ENCODE data around the gene PGD. TPM values are rescaled to one million over a fixed set of nuclear protein-coding genes. Genes with fewer than 3 reads are reported as not detected.
"Not testable (repeated sequence)": the region's sequence is repeated elsewhere in the genome, so short reads cannot be mapped to it uniquely, and the experiment has no call there.

Gene PGD
- polyA plus RNA-seq = 100 to 1,000 TPM; 189 to 565 TPM

- Histone ChIP-seq H3K27me3 (ENCODE audit: control insufficient read depth in 1 of 2, insufficient read depth in 2 of 2, low read length in 2 of 2) (no peaks in the 10 kb centered on the region), H3K4me1 (ENCODE audit: control insufficient read depth in 2 of 2, insufficient read depth in 2 of 2, low read length in 1 of 2) (peaks cover 0 to 6% of the 10 kb centered on the region in 2 donors), H3K27ac (ENCODE audit: low read depth in 2 of 2, low read length in 1 of 2) (peak within 1 kb of the TSS; percentile 95 to 98), H3K9me3 (ENCODE audit: control insufficient read depth in 2 of 2, insufficient read depth in 1 of 2, low read depth in 1 of 2, low read length in 1 of 2) (no peaks in the 10 kb centered on the region), H3K4me3 (ENCODE audit: low read depth in 1 of 2, low read length in 2 of 2) (peak within 1 kb of the TSS; percentile 84 to 96), H3K36me3 (ENCODE audit: control insufficient read depth in 2 of 2, insufficient read depth in 2 of 2, low read length in 1 of 2) (peaks cover 0 to 5% of the 10 kb centered on the region in 2 donors)
- 0 to 1% methylated on average over 74 to 76 of the region's 76 CpGs for WGBS, 2 donors
Observed at GRCh38 chr1:10398734-10399443, at the start of gene PGD. TSS of gene PGD (plus strand) at chr1:10399064. CDS start at chr1:10399118, 54 bp downstream.

GRCh38 chr1:10353282-10353681, 45.6 kb upstream of the PGD start:
- H3K27ac ChIP-seq (ENCODE audit: low read depth in 2 of 2, low read length in 1 of 2) = no peak overlapping the region
- H3K4me3 ChIP-seq (ENCODE audit: low read depth in 1 of 2, low read length in 2 of 2) = no peak overlapping the region
- no peaks in the 10 kb centered on the region for H3K4me1 ChIP-seq (ENCODE audit: control insufficient read depth in 2 of 2, insufficient read depth in 2 of 2, low read length in 1 of 2)
- H3K27me3 ChIP-seq (ENCODE audit: control insufficient read depth in 1 of 2, insufficient read depth in 2 of 2, low read length in 2 of 2) = no peaks in the 10 kb centered on the region
- H3K9me3 ChIP-seq (ENCODE audit: control insufficient read depth in 2 of 2, insufficient read depth in 1 of 2, low read depth in 1 of 2, low read length in 1 of 2) = no peaks in the 10 kb centered on the region
- WGBS, 2 donors = 67 to 74% methylated on average over 4 of the region's 4 CpGs
- peaks cover 0 to 5% of the 10 kb centered on the region in 2 donors for H3K36me3 ChIP-seq (ENCODE audit: control insufficient read depth in 2 of 2, insufficient read depth in 2 of 2, low read length in 1 of 2)

- no peaks in the 10 kb centered on the region for H3K9me3 ChIP-seq (ENCODE audit: control insufficient read depth in 2 of 2, insufficient read depth in 1 of 2, low read depth in 1 of 2, low read length in 1 of 2)
- peaks cover 0 to 3% of the 10 kb centered on the region in 2 donors for H3K36me3 ChIP-seq (ENCODE audit: control insufficient read depth in 2 of 2, insufficient read depth in 2 of 2, low read length in 1 of 2)
- H3K4me3 ChIP-seq (ENCODE audit: low read depth in 1 of 2, low read length in 2 of 2) = no peak overlapping the region
- H3K27me3 ChIP-seq (ENCODE audit: control insufficient read depth in 1 of 2, insufficient read depth in 2 of 2, low read length in 2 of 2) = no peaks in the 10 kb centered on the region
- 42 to 50% methylated on average over 2 of the region's 2 CpGs for WGBS, 2 donors
- no peak overlapping the region for H3K27ac ChIP-seq (ENCODE audit: low read depth in 2 of 2, low read length in 1 of 2)
- no peaks in the 10 kb centered on the region for H3K4me1 ChIP-seq (ENCODE audit: control insufficient read depth in 2 of 2, insufficient read depth in 2 of 2, low read length in 1 of 2)
Observed at GRCh38 chr1:10353693-10354092, 45.2 kb upstream of the PGD start.

GRCh38 chr1:10360045-10360444, 38.8 kb upstream of the PGD start:
- WGBS, 2 donors = 80 to 89% methylated on average over 1 of the region's 1 CpG
- peaks cover 4 to 9% of the 10 kb centered on the region in 2 donors for H3K36me3 ChIP-seq (ENCODE audit: control insufficient read depth in 2 of 2, insufficient read depth in 2 of 2, low read length in 1 of 2)

GRCh38 chr1:10361515-10361914, 37.3 kb upstream of the PGD start:
- no peak overlapping the region for H3K27ac ChIP-seq (ENCODE audit: low read depth in 2 of 2, low read length in 1 of 2)
- no peak overlapping the region for H3K4me3 ChIP-seq (ENCODE audit: low read depth in 1 of 2, low read length in 2 of 2)
- peaks cover 13 to 14% of the 10 kb centered on the region in 2 donors for H3K36me3 ChIP-seq (ENCODE audit: control insufficient read depth in 2 of 2, insufficient read depth in 2 of 2, low read length in 1 of 2)
- no peaks in the 10 kb centered on the region for H3K4me1 ChIP-seq (ENCODE audit: control insufficient read depth in 2 of 2, insufficient read depth in 2 of 2, low read length in 1 of 2)
- no peaks in the 10 kb centered on the region for H3K9me3 ChIP-seq (ENCODE audit: control insufficient read depth in 2 of 2, insufficient read depth in 1 of 2, low read depth in 1 of 2, low read length in 1 of 2)
- H3K27me3 ChIP-seq (ENCODE audit: control insufficient read depth in 1 of 2, insufficient read depth in 2 of 2, low read length in 2 of 2) = no peaks in the 10 kb centered on the region
- WGBS, 2 donors = 95 to 96% methylated on average over 10 of the region's 10 CpGs

More at GRCh38 chr1:10360045-10360444, 38.8 kb upstream of the PGD start:
- H3K4me1 ChIP-seq (ENCODE audit: control insufficient read depth in 2 of 2, insufficient read depth in 2 of 2, low read length in 1 of 2) = no peaks in the 10 kb centered on the region
- H3K27ac ChIP-seq (ENCODE audit: low read depth in 2 of 2, low read length in 1 of 2) = no peak overlapping the region
- H3K27me3 ChIP-seq (ENCODE audit: control insufficient read depth in 1 of 2, insufficient read depth in 2 of 2, low read length in 2 of 2) = no peaks in the 10 kb centered on the region
- no peaks in the 10 kb centered on the region for H3K9me3 ChIP-seq (ENCODE audit: control insufficient read depth in 2 of 2, insufficient read depth in 1 of 2, low read depth in 1 of 2, low read length in 1 of 2)
- no peak overlapping the region for H3K4me3 ChIP-seq (ENCODE audit: low read depth in 1 of 2, low read length in 2 of 2)

- Histone ChIP-seq H3K9me3 (ENCODE audit: control insufficient read depth in 2 of 2, insufficient read depth in 1 of 2, low read depth in 1 of 2, low read length in 1 of 2) (no peaks in the 10 kb centered on the region), H3K27me3 (ENCODE audit: control insufficient read depth in 1 of 2, insufficient read depth in 2 of 2, low read length in 2 of 2) (no peaks in the 10 kb centered on the region), H3K4me1 (ENCODE audit: control insufficient read depth in 2 of 2, insufficient read depth in 2 of 2, low read length in 1 of 2) (no peaks in the 10 kb centered on the region), H3K4me3 (ENCODE audit: low read depth in 1 of 2, low read length in 2 of 2) (no peak overlapping the region), H3K36me3 (ENCODE audit: control insufficient read depth in 2 of 2, insufficient read depth in 2 of 2, low read length in 1 of 2) (peaks cover 14 to 18% of the 10 kb centered on the region in 2 donors), H3K27ac (ENCODE audit: low read depth in 2 of 2, low read length in 1 of 2) (no peak overlapping the region)
- WGBS, 2 donors = 85 to 87% methylated on average over 6 of the region's 6 CpGs
Observed at GRCh38 chr1:10368194-10368593, 30.7 kb upstream of the PGD start.

- H3K36me3 ChIP-seq (ENCODE audit: control insufficient read depth in 2 of 2, insufficient read depth in 2 of 2, low read length in 1 of 2) = peaks cover 3 to 13% of the 10 kb centered on the region in 2 donors
- 90 to 92% methylated on average over 8 of the region's 8 CpGs for WGBS, 2 donors
- H3K9me3 ChIP-seq (ENCODE audit: control insufficient read depth in 2 of 2, insufficient read depth in 1 of 2, low read depth in 1 of 2, low read length in 1 of 2) = no peaks in the 10 kb centered on the region
- H3K27me3 ChIP-seq (ENCODE audit: control insufficient read depth in 1 of 2, insufficient read depth in 2 of 2, low read length in 2 of 2) = no peaks in the 10 kb centered on the region
- no peak overlapping the region for H3K27ac ChIP-seq (ENCODE audit: low read depth in 2 of 2, low read length in 1 of 2)
- peaks cover 0 to 4% of the 10 kb centered on the region in 2 donors for H3K4me1 ChIP-seq (ENCODE audit: control insufficient read depth in 2 of 2, insufficient read depth in 2 of 2, low read length in 1 of 2)
- H3K4me3 ChIP-seq (ENCODE audit: low read depth in 1 of 2, low read length in 2 of 2) = no peak overlapping the region
Observed at GRCh38 chr1:10374442-10374860, 24.4 kb upstream of the PGD start.

- not testable (repeated sequence) for H3K4me1 ChIP-seq (ENCODE audit: control insufficient read depth in 2 of 2, insufficient read depth in 2 of 2, low read length in 1 of 2); H3K9me3 ChIP-seq (ENCODE audit: control insufficient read depth in 2 of 2, insufficient read depth in 1 of 2, low read depth in 1 of 2, low read length in 1 of 2); H3K27me3 ChIP-seq (ENCODE audit: control insufficient read depth in 1 of 2, insufficient read depth in 2 of 2, low read length in 2 of 2); H3K4me3 ChIP-seq (ENCODE audit: low read depth in 1 of 2, low read length in 2 of 2); H3K36me3 ChIP-seq (ENCODE audit: control insufficient read depth in 2 of 2, insufficient read depth in 2 of 2, low read length in 1 of 2)
- peak overlapping the region; percentile 86 to 90 for H3K27ac ChIP-seq (ENCODE audit: low read depth in 2 of 2, low read length in 1 of 2)
- WGBS, 2 donors = 31 to 40% methylated on average over 14 of the region's 14 CpGs
Observed at GRCh38 chr1:10377365-10378029, 21.4 kb upstream of the PGD start.

- H3K4me1 ChIP-seq (ENCODE audit: control insufficient read depth in 2 of 2, insufficient read depth in 2 of 2, low read length in 1 of 2) = peaks cover 0 to 4% of the 10 kb centered on the region in 2 donors
- no peaks in the 10 kb centered on the region for H3K27me3 ChIP-seq (ENCODE audit: control insufficient read depth in 1 of 2, insufficient read depth in 2 of 2, low read length in 2 of 2)
- 55 to 59% methylated on average over 15 of the region's 15 CpGs for WGBS, 2 donors
- H3K36me3 ChIP-seq (ENCODE audit: control insufficient read depth in 2 of 2, insufficient read depth in 2 of 2, low read length in 1 of 2) = peaks cover 0 to 10% of the 10 kb centered on the region in 2 donors
- H3K27ac ChIP-seq (ENCODE audit: low read depth in 2 of 2, low read length in 1 of 2) = peak overlapping the region; percentile 86 to 90
- no peak overlapping the region for H3K4me3 ChIP-seq (ENCODE audit: low read depth in 1 of 2, low read length in 2 of 2)
- no peaks in the 10 kb centered on the region for H3K9me3 ChIP-seq (ENCODE audit: control insufficient read depth in 2 of 2, insufficient read depth in 1 of 2, low read depth in 1 of 2, low read length in 1 of 2)
Observed at GRCh38 chr1:10378081-10378841, 20.6 kb upstream of the PGD start.

Data from esophagus (tissue), 2 donors.